Measurements from ENCODE around the gene ZNF331. TPM values are rescaled to one million over a fixed set of nuclear protein-coding genes. Genes with fewer than 3 reads are reported as not detected.

The ZNF331 gene
- total RNA-seq, 1 donor from 2014 or later = 17.9 TPM

DNA sequence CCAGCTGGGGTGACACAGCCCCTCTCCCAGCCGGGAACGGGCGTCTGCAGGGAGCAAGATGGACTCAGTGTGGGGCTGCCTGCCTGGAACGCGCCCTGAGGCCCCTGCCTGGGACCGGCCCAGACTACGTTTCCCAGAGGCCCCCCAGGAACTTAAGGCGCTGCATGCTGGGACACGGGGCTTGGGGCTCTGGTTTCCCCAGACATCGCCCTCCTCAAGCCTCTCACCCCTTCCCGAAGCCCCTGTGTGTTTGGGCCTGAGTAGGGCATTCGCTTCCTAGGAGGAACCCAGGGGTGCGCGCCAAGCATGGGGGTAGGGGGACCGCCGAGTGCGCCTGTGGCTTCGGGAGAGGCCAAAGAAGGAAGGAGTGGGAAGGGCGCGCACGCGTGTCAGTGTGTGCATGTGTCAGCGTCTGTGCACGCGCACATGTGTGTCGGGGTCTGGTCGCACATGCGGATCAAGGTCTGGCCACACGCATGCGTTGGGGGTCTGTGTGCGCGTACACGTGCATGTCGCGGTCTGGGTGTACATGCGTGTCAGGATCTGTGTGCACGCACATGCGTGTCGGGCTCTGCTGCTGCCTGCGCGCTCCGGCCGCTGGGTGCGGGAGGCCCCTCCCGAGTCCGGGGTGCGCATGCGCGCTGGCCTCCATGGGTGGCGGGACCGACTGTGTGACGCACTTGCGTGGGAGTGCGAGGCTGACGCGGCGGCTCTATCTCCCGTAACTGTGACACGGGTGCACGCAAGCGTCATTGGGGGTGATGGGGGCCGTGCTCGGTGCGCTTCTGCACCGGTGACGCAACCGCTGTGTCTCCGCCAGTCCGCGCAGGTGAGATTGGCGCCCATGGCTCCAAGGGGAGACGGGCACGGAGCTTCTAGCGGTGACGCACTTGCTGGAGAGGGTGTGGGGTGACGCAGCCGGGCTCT lies 16.2 kb downstream of the ZNF331 start:
- Mint-ChIP-seq H3K27me3 (ENCODE audit: insufficient read depth) (no peaks in the 10 kb centered on the region), H3K27ac (peak overlapping the region; percentile 95), H3K36me3 (ENCODE audit: low read depth) (peaks cover 16% of the 10 kb centered on the region), H3K9me3 (peaks cover 20% of the 10 kb centered on the region), H3K4me1 (ENCODE audit: low read depth) (peaks cover 23% of the 10 kb centered on the region), H3K4me3 (peak overlapping the region; percentile 90)
- DNase-seq (ENCODE audit: low spot score) = peak; percentile 88
- intact Hi-C loops (cut with micrococcal nuclease) = loop anchor here (1.0 kb wide), 2 partner anchors 17 to 34 kb away; no protein-coding TSS in a partner anchor

DNA sequence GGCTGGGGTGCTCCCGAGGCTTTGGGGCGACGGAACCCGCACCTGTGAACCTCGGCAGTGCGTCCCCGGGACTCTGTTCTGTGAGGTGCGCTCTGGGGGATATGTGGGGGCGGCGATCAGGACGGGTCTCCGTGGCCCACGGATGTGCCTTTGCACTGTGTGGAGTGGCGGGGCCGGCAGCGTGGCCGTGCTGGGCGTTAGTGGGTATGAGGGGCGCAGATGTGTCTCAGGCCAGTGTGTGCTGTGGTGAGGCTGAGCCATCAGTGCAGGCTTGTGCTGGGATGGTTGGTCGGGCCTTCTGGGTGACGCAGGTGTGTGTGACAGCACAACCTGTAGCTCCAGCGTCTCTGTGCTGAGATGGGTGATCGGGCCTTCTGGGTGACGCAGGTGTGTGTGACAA lies 16.9 kb downstream of the ZNF331 start:
- Mint-ChIP-seq H3K9me3 (peaks cover 24% of the 10 kb centered on the region), H3K4me1 (ENCODE audit: low read depth) (peaks cover 23% of the 10 kb centered on the region), H3K36me3 (ENCODE audit: low read depth) (peaks cover 19% of the 10 kb centered on the region), H3K4me3 (peak overlapping the region; percentile 90), H3K27me3 (ENCODE audit: insufficient read depth) (no peaks in the 10 kb centered on the region), H3K27ac (peak overlapping the region; percentile 95)
- DNase-seq (ENCODE audit: low spot score) = no peak
- intact Hi-C loops (cut with micrococcal nuclease) = loop anchor here (1.0 kb wide), 2 partner anchors 18 to 35 kb away; no protein-coding TSS in a partner anchor

DNA sequence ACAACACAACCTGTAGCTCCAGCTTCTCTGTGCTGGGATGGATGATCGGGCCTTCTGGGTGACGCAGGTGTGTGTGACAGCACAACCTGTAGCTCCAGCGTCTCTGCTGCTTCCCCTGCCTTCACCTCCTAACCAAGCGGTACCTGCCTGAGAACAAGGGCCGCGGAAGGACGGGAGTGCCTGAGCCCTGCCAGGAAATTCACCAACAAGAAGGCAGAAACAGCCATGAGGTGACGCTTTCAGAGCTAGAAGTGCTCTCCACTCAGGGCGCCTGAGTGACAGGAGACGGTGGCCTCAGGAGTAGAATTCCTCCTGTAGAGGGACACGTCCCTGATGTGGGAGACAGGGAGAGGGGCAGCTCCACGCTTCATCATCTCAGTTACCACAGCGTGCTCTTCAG lies 17.4 kb downstream of the ZNF331 start:
- H3K9me3 Mint-ChIP-seq = peaks cover 27% of the 10 kb centered on the region
- no peak for DNase-seq (ENCODE audit: low spot score)
- intact Hi-C loops (cut with micrococcal nuclease) = no loop called here
- no peaks in the 10 kb centered on the region for H3K27me3 Mint-ChIP-seq (ENCODE audit: insufficient read depth)
- peaks cover 25% of the 10 kb centered on the region for H3K36me3 Mint-ChIP-seq (ENCODE audit: low read depth)
- peaks cover 23% of the 10 kb centered on the region for H3K4me1 Mint-ChIP-seq (ENCODE audit: low read depth)
- peak overlapping the region; percentile 95 for H3K27ac Mint-ChIP-seq
- H3K4me3 Mint-ChIP-seq = peak overlapping the region; percentile 90

DNA sequence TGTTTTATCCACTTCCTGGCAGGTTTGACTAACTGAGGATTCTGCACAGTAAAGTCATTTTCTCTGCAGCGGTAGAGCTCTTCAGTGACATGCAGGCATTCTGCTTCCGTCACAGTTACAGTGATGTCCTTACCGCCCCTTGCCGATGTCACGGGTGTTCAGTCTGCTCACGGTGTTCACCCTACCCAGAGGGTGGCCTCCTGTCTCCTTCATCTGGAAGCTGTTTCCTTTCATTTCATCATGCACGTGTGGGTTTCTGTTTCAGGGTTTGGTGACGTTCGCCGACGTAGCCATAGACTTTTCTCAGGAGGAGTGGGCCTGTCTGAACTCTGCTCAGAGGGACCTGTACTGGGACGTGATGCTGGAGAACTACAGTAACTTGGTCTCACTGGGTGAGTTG lies 33.4 kb downstream of the ZNF331 start:
- no peak for DNase-seq (ENCODE audit: low spot score)
- H3K4me1 Mint-ChIP-seq (ENCODE audit: low read depth) = no peaks in the 10 kb centered on the region
- no peaks in the 10 kb centered on the region for H3K27me3 Mint-ChIP-seq (ENCODE audit: insufficient read depth)
- peaks cover 55% of the 10 kb centered on the region for H3K36me3 Mint-ChIP-seq (ENCODE audit: low read depth)
- H3K27ac Mint-ChIP-seq = no peak overlapping the region
- no peak overlapping the region for H3K4me3 Mint-ChIP-seq
- peaks cover 34% of the 10 kb centered on the region for H3K9me3 Mint-ChIP-seq
- intact Hi-C loops (cut with micrococcal nuclease) = no loop called here

DNA sequence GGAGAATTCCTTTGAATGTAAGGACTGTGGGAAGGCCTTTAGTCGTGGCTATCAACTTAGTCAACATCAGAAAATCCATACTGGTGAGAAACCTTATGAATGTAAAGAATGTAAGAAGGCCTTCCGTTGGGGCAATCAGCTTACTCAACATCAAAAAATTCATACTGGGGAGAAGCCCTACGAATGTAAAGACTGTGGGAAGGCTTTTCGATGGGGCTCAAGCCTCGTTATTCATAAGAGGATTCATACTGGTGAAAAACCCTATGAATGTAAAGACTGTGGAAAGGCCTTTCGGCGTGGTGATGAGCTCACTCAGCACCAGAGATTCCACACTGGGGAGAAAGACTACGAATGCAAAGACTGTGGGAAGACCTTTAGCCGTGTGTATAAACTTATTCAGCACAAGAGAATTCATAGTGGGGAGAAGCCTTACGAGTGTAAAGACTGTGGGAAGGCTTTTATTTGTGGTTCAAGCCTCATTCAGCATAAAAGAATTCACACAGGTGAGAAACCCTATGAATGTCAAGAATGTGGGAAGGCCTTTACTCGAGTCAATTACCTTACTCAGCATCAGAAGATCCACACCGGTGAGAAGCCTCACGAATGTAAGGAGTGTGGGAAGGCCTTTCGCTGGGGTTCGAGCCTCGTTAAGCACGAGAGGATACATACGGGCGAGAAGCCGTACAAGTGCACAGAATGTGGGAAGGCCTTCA lies 39.2 kb downstream of the ZNF331 start:
- Mint-ChIP-seq H3K9me3 (peaks cover 50% of the 10 kb centered on the region), H3K27ac (no peak overlapping the region), H3K27me3 (ENCODE audit: insufficient read depth) (no peaks in the 10 kb centered on the region), H3K4me3 (no peak overlapping the region), H3K4me1 (ENCODE audit: low read depth) (no peaks in the 10 kb centered on the region), H3K36me3 (ENCODE audit: low read depth) (peaks cover 52% of the 10 kb centered on the region)
- intact Hi-C loops (cut with micrococcal nuclease) = no loop called here
- DNase-seq (ENCODE audit: low spot score) = no peak

DNA sequence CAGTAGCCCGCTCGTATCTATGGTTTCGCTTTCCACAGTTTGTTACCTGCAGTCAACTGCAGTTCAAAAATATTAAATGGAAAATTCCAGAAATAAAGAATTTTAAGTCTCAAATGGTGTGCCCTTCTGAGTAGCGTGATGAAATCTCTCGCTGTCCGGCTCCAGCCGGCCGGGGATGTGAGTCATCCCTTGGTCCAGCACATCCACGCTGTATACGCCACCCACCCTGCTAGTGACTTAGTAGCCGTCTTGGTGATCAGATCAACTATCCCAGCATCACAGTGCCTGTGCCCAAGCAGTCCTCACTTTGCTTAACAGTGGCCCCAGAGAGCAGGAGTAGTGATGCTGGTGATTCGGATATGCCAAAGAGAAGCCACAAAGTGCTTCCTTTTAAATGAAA lies 40.0 kb downstream of the ZNF331 start:
- Mint-ChIP-seq H3K27me3 (ENCODE audit: insufficient read depth) (no peaks in the 10 kb centered on the region), H3K27ac (no peak overlapping the region), H3K36me3 (ENCODE audit: low read depth) (peaks cover 50% of the 10 kb centered on the region), H3K9me3 (peaks cover 48% of the 10 kb centered on the region), H3K4me1 (ENCODE audit: low read depth) (no peaks in the 10 kb centered on the region), H3K4me3 (no peak overlapping the region)
- no peak for DNase-seq (ENCODE audit: low spot score)
- intact Hi-C loops (cut with micrococcal nuclease) = no loop called here

DNA sequence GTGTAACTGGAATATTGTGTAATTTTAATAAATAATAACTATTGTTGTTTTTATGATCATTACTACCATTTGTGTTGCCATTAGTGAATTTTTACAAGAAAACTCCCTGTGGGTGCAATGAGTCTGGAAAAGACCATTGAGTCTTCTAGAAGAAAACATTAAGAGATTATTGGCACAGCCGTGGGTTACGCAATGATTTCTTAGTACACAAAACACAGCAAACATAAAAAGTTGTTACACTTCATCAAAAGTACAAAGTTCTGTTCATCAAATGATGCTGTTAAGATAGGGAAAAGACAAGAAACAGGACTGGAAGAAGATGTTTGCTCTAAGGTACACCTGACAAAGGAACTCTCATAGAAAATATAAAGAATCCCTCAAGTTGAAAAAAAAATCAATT lies 41.6 kb downstream of the ZNF331 start:
- Mint-ChIP-seq H3K4me1 (ENCODE audit: low read depth) (no peaks in the 10 kb centered on the region), H3K36me3 (ENCODE audit: low read depth) (peaks cover 42% of the 10 kb centered on the region)
- intact Hi-C loops (cut with micrococcal nuclease) = no loop called here

DNA sequence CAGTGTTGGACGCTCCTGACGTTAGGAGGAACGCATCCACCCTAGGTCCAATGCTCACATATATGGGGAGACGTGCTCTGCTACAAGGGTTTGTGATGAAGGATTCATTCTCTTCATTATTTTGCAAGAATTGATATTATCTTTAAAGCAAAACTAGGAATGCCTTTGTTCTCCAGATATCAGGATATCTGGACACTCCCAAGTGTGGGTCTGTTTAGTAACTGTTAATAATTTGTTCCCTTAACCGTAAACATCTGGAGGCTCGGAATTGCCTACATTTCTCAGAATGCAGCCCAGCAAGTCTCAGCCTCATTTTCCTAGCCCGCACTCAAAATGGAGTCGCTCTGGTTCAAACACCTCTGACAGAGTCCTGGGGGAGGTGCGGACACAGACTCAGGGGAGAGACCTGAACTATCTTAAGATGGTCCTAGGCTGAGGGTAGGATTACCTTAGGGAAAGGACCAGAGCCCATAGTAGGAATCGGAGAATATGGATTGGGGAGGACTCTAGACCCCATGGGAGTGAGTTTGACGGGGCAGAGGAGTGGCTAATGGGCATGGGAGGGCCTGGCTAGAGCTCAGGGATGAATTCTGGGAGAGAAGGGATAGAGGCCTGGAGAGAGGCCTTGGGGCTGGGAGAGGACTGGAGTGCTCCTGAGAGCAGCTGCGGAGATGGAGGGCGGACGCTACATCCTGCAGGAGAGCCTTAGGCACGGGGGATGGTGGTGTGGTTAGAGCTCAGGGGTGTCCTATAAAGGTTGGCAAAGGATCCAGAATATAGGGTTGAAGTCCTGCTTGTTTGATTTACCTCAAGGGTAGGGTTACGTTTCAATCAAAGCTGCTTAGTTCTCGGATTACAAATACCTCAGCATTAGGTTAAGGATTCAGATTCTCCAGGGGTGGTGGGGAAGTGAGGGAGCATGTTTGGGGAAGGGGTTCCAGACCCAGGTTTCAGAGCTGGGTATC lies 43.2 kb downstream of the ZNF331 start:
- H3K4me1 Mint-ChIP-seq (ENCODE audit: low read depth) = no peaks in the 10 kb centered on the region
- H3K9me3 Mint-ChIP-seq = peaks cover 43% of the 10 kb centered on the region
- H3K4me3 Mint-ChIP-seq = no peak overlapping the region
- peaks cover 34% of the 10 kb centered on the region for H3K36me3 Mint-ChIP-seq (ENCODE audit: low read depth)
- H3K27me3 Mint-ChIP-seq (ENCODE audit: insufficient read depth) = no peaks in the 10 kb centered on the region
- no peak for DNase-seq (ENCODE audit: low spot score)
- no peak overlapping the region for H3K27ac Mint-ChIP-seq
- intact Hi-C loops (cut with micrococcal nuclease) = no loop called here

More for the DNA sequence above, 41.6 kb downstream of the ZNF331 start:
- Mint-ChIP-seq H3K27me3 (ENCODE audit: insufficient read depth) (no peaks in the 10 kb centered on the region), H3K27ac (no peak overlapping the region), H3K4me3 (no peak overlapping the region), H3K9me3 (peaks cover 45% of the 10 kb centered on the region)
- DNase-seq (ENCODE audit: low spot score) = no peak

DNA sequence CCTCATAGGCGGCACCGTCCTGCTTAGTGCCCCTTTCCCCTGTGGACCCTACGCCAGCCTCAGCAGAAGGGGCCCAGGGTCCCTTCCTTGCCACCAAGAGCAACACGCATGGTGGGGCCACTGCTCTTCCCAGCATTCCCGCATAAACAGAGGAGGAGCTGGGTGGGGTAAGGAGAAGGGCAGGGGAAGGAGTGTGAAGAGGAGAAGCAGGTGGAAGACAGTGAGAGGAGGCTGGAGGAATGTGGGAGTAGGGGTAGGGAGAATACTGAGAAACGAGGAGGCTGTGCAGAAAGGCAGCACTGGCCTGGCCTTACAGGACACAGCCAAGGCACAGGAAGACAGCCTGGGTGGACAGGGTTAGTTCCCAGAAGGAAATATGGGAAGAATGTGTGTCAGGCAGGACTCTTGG lies 43.9 kb downstream of the ZNF331 start:
- intact Hi-C loops (cut with micrococcal nuclease) = no loop called here
- DNase-seq (ENCODE audit: low spot score) = no peak
- peaks cover 41% of the 10 kb centered on the region for H3K9me3 Mint-ChIP-seq
- H3K4me3 Mint-ChIP-seq = no peak overlapping the region
- no peak overlapping the region for H3K27ac Mint-ChIP-seq
- no peaks in the 10 kb centered on the region for H3K27me3 Mint-ChIP-seq (ENCODE audit: insufficient read depth)
- no peaks in the 10 kb centered on the region for H3K4me1 Mint-ChIP-seq (ENCODE audit: low read depth)
- H3K36me3 Mint-ChIP-seq (ENCODE audit: low read depth) = peaks cover 26% of the 10 kb centered on the region

DNA sequence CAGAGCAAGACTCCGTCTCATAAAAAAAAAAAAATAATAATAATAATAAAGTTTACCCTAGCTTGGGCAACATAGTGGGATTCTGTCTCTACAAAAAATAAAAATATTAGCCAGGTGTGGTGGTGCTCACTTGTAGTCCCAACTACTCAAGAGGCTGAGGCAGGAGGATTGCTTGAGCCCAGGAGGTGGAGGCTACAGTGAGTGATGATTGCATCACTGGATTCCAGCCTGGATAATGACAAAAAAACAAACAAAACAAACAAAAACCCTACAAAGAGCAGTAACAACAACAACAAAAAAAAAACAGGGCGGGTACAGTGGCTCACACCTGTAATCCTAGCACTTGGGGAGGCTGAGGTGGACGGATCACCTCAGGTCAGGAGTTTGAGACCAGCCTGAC lies 45.2 kb downstream of the ZNF331 start:
- H3K9me3 Mint-ChIP-seq = peaks cover 31% of the 10 kb centered on the region
- no peak overlapping the region for H3K27ac Mint-ChIP-seq
- no peaks in the 10 kb centered on the region for H3K27me3 Mint-ChIP-seq (ENCODE audit: insufficient read depth)
- peaks cover 15% of the 10 kb centered on the region for H3K36me3 Mint-ChIP-seq (ENCODE audit: low read depth)
- intact Hi-C loops (cut with micrococcal nuclease) = no loop called here
- no peak overlapping the region for H3K4me3 Mint-ChIP-seq
- DNase-seq (ENCODE audit: low spot score) = no peak
- no peaks in the 10 kb centered on the region for H3K4me1 Mint-ChIP-seq (ENCODE audit: low read depth)

DNA sequence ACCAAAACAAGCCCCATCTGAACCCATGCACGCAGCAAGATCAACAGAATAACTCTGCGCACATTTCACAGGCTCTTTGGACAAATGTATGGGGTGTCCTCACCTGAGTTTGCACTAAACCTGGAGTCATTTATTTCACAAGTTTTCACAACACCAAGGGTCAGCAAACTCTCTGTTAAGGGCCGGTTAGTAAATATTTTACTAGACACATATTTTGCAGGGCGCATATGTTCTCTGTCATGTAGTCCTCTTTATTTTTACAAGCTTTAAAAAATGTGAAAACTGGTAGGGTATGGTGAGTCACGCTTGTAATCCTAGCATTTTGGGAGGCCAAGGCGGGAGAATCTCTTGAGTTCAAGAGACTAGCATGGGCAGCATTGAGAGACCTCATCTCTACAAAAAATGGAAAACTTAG lies 48.3 kb downstream of the ZNF331 start:
- H3K27me3 Mint-ChIP-seq (ENCODE audit: insufficient read depth) = no peaks in the 10 kb centered on the region
- no peak overlapping the region for H3K27ac Mint-ChIP-seq
- no peaks in the 10 kb centered on the region for H3K4me1 Mint-ChIP-seq (ENCODE audit: low read depth)
- intact Hi-C loops (cut with micrococcal nuclease) = no loop called here
- no peak overlapping the region for H3K4me3 Mint-ChIP-seq
- peaks cover 24% of the 10 kb centered on the region for H3K9me3 Mint-ChIP-seq
- H3K36me3 Mint-ChIP-seq (ENCODE audit: low read depth) = peaks cover 1% of the 10 kb centered on the region
- no peak for DNase-seq (ENCODE audit: low spot score)

DNA sequence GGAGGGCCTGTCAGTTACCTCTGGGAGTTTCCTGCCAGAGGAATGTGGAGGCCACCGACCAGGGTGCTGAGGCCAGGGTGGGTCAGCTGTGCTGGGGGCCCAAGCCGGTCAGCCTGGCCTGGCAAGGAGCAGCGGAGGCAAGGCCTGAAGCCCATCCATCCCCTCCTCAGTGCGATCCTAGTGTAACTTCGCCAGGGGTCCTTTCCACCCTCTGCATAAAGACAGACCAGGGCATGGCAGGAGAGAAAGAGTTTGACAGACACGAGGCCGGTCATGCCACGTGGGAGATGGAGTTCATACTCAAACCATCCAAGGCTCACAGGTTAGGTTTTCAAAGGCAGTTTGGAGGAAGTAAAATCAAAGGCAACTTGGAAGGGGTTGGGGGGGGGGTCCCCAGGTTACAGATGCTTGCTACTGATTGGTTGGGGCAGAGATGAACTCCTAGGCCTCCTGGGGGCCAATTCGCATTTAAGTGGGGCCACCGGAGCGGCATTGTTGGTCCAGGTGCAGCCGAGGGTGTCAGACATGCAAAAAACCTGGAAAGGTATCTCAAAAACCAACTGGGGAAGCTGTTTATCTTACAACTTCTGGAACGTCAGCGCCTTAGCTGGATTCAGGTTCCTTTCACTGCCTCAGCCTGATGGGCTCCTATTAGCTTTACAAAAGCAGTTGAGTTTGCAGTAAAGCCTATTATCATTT lies 57.0 kb downstream of the ZNF331 start:
- no peak for DNase-seq (ENCODE audit: low spot score)
- Mint-ChIP-seq H3K4me1 (ENCODE audit: low read depth) (no peaks in the 10 kb centered on the region), H3K9me3 (peaks cover 17% of the 10 kb centered on the region), H3K36me3 (ENCODE audit: low read depth) (no peaks in the 10 kb centered on the region), H3K27ac (no peak overlapping the region), H3K4me3 (no peak overlapping the region), H3K27me3 (ENCODE audit: insufficient read depth) (no peaks in the 10 kb centered on the region)
- intact Hi-C loops (cut with micrococcal nuclease) = no loop called here

Measured in activated T-helper 1 cell treated with anti-CD3 and anti-CD28 coated beads, Interleukin-12 subunit alpha, Interleukin-12 subunit beta, Interleukin-2, Interleukin-4 antibody, amounts not matched to agents 30 ng/mL and 10 ng/mL and 1 ng/mL, durations not matched to agents 14 hours and 24 hours and 36 hours (primary cell).